OCI-LY1 (cell line): ENCODE measurements around the gene TBL1X.

ENCODE experiments used
- CTCF ChIP-seq: fragments of 200-600 bp; sonication (generic), shearing (Covaris generic); IDR thresholded peaks from 2 replicates; pipeline ENCODE4 v1.5.1; 2017; ENCODE audit warnings: mild to moderate bottlenecking, antibody characterized with exemption, low read length, moderate library complexity, mixed read lengths
- EZH2 ChIP-seq: fragments of 200-600 bp; sonication (generic), shearing (Covaris generic); IDR thresholded peaks from 2 replicates; pipeline ENCODE4 v1.8.0; 2017; ENCODE audit warnings: borderline replicate concordance, mixed run types, mild to moderate bottlenecking, antibody characterized with exemption, low read length, moderate library complexity, mixed read lengths

GRCh38 chrX:9486786-9487387, 22.0 kb downstream of the TBL1X start:
- TF ChIP-seq CTCF (no peak), EZH2 (no peak)
